Thoracic aorta (tissue), 2 donors: ENCODE measurements around the gene DCTN3. TPM values are rescaled to one million over a fixed set of nuclear protein-coding genes. Genes with fewer than 3 reads are reported as not detected.

Experiments used
- ATAC-seq: fragments of 150-250 bp; one replicate; pipeline ENCODE4 v1.8.0; 2017; ENCODE audit warnings: low read depth; ENCODE audit not compliant: insufficient number of reproducible peaks, low FRiP score
- DNase-seq: peaks from one replicate; pipeline ENCODE4 v3.0.0-alpha.2; 2020; ENCODE audit warnings: low spot score
- H3K27ac ChIP-seq, 2 donors: fragments of 200-600 bp; sonication (generic); 1 replicate in 1 of 2; 2 replicates in 1 of 2; pipeline ENCODE4 v1.5.1; 2016; ENCODE audit warnings: mild to moderate bottlenecking in 2 of 2, moderate library complexity in 2 of 2
- H3K27me3 ChIP-seq: fragments of 200-600 bp; sonication (generic); replicated peaks from 2 replicates; pipeline ENCODE4 v1.6.0; 2016; ENCODE audit warnings: mild to moderate bottlenecking; ENCODE audit not compliant: insufficient read depth
- H3K36me3 ChIP-seq: fragments of 200-600 bp; sonication (generic); one replicate; pipeline ENCODE4 v1.5.1; 2016
- H3K4me1 ChIP-seq, 2 donors: fragments of 200-600 bp; sonication (generic); 1 replicate in 1 of 2; 2 replicates in 1 of 2; pipeline versions ENCODE4 v1.5.1 to v1.6.0; 2016; ENCODE audit warnings: low read depth in 2 of 2, mild to moderate bottlenecking in 1 of 2; ENCODE audit not compliant: control insufficient read depth in 1 of 2
- H3K4me3 ChIP-seq: fragments of 200-600 bp; sonication (generic); 2 replicates; pipeline ENCODE4 v1.5.1; 2016; ENCODE audit warnings: mild to moderate bottlenecking
- H3K9me3 ChIP-seq: fragments of 200-600 bp; sonication (generic); 2 replicates; pipeline ENCODE4 v1.5.1; 2016
- total RNA-seq, 2 donors: library from RNA; depleted of rRNA; stranded (reverse); fragments of >200 nt; gene quantifications; one replicate each; pipeline versions ENCODE4 v1.1.0 to v1.2.3, GENCODE V29; 2016
- TF ChIP-seq, protein P1 (sequence below): fragments of 200-600 bp; sonication (generic); IDR thresholded peaks from one replicate; pipeline ENCODE4 v1.5.1; 2019; ENCODE audit warnings: antibody characterized with exemption

The DCTN3 gene
- total RNA-seq, 2 donors from 2014 or later, result 48.1 to 70.4 TPM

- no peak for DNase-seq
- TF ChIP-seq, protein P1, sequence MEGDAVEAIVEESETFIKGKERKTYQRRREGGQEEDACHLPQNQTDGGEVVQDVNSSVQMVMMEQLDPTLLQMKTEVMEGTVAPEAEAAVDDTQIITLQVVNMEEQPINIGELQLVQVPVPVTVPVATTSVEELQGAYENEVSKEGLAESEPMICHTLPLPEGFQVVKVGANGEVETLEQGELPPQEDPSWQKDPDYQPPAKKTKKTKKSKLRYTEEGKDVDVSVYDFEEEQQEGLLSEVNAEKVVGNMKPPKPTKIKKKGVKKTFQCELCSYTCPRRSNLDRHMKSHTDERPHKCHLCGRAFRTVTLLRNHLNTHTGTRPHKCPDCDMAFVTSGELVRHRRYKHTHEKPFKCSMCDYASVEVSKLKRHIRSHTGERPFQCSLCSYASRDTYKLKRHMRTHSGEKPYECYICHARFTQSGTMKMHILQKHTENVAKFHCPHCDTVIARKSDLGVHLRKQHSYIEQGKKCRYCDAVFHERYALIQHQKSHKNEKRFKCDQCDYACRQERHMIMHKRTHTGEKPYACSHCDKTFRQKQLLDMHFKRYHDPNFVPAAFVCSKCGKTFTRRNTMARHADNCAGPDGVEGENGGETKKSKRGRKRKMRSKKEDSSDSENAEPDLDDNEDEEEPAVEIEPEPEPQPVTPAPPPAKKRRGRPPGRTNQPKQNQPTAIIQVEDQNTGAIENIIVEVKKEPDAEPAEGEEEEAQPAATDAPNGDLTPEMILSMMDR, result no peak
- no peak for ATAC-seq
Observed at GRCh38 chr9:34610434-34611206, 9.7 kb downstream of the DCTN3 start.

DNA sequence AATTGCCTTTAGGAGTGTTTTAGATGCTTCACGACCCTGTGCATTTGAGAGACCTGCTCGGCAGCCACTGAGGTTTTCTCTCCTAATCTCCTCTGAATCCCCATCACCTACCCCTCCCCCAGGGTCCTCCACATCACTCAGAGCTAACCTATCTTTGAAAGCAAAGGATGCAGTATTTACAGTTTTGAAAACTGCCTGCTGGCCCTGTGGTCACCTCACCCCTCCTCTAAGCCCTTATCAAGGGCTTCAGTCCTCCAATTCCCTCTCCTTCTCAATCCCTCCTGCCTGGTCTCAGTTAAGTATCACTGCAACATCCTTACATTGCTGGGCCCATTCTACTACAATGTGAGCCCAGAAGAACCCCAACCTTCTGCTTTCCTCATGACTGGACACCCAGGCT, 13.0 kb downstream of the DCTN3 start:
- Histone ChIP-seq H3K4me3 (no peak overlapping the region), H3K4me1 (peaks cover 0 to 19% of the 10 kb centered on the region in 2 donors), H3K9me3 (no peaks in the 10 kb centered on the region), H3K27me3 (no peaks in the 10 kb centered on the region), H3K36me3 (no peaks in the 10 kb centered on the region), H3K27ac (no peak overlapping the region)
- TF ChIP-seq, protein P1, result no peak
- DNase-seq (no peak), ATAC-seq (no peak)

More at GRCh38 chr9:34610434-34611206, 9.7 kb downstream of the DCTN3 start:
- peaks cover 4 to 23% of the 10 kb centered on the region in 2 donors for H3K4me1 ChIP-seq
- no peaks in the 10 kb centered on the region for H3K27me3 ChIP-seq
- peak overlapping the region; percentile 85 for H3K4me3 ChIP-seq
- peaks cover 18% of the 10 kb centered on the region for H3K36me3 ChIP-seq
- H3K27ac ChIP-seq, result no peak overlapping the region
- no peaks in the 10 kb centered on the region for H3K9me3 ChIP-seq

DNA sequence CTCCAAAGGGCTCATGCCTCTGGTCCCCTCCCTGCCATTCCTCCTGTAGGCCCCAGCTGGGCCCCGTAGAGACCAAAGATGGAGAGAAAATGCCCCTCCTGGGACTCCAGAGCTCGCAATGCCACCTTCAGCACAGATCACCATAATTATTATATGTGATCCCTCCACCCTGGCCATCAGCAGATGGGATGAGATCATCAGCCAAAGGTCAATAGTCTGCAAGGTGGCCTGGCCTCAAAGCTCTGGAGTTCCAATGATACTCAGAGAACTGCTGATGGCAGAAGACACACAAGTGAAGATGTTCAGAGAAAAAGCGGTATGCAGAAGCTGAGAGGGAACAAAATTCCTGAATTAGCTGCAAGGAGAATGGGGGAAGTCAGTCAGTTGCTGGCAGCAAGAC, 13.4 kb downstream of the DCTN3 start:
- H3K27ac ChIP-seq, result no peak overlapping the region
- H3K4me3 ChIP-seq, result no peak overlapping the region
- H3K9me3 ChIP-seq, result no peaks in the 10 kb centered on the region
- ATAC-seq, result no peak
- H3K27me3 ChIP-seq, result no peaks in the 10 kb centered on the region
- TF ChIP-seq, protein P1, result no peak
- H3K4me1 ChIP-seq, result peaks cover 0 to 15% of the 10 kb centered on the region in 2 donors
- no peaks in the 10 kb centered on the region for H3K36me3 ChIP-seq
- DNase-seq, result no peak

DNA sequence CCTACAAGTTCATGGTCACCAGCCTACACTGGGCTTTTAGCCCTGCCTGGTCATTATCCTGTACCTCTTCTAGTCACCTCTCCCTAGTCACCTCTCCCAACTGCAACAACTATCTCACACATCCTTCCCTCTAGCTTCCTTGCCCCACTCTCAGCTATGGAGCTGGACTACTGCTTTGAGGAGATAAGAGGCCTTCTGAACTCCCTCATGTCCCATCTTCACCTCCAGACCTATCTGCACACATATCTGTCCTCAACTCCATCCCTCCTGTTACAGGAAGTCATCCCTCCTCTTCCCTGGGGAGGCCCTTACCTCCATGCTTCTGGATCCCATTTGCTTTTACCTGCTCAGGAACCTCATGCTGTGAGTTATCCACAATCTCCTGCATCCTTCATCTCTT, 14.1 kb downstream of the DCTN3 start:
- TF ChIP-seq, protein P1, result no peak
- no peak overlapping the region for H3K27ac ChIP-seq
- no peaks in the 10 kb centered on the region for H3K36me3 ChIP-seq
- DNase-seq (no peak), ATAC-seq (no peak)
- no peaks in the 10 kb centered on the region for H3K9me3 ChIP-seq
- no peak overlapping the region for H3K4me3 ChIP-seq
- no peaks in the 10 kb centered on the region for H3K27me3 ChIP-seq
- H3K4me1 ChIP-seq, result peaks cover 0 to 9% of the 10 kb centered on the region in 2 donors

GRCh38 chr9:34603610-34604231, 16.6 kb downstream of the DCTN3 start:
- H3K27me3 ChIP-seq, result no peaks in the 10 kb centered on the region
- no peaks in the 10 kb centered on the region for H3K9me3 ChIP-seq
- H3K4me1 ChIP-seq, result no peaks in the 10 kb centered on the region
- H3K4me3 ChIP-seq, result no peak overlapping the region
- ATAC-seq (peak; percentile 81), DNase-seq (peak; percentile 49)
- no peak overlapping the region for H3K27ac ChIP-seq
- no peaks in the 10 kb centered on the region for H3K36me3 ChIP-seq
- TF ChIP-seq, protein P1, result peak; percentile 91
